Right kidney (tissue), 9 donors: Measurements from ENCODE around the gene PRRX1.

ENCODE experiments used
- DNase-seq: peaks from one replicate; pipeline ENCODE4 v3.0.0-alpha.2; 2016
- long read RNA-seq, 8 donors: transcript quantifications; one replicate each; lab custom pipeline, GENCODE V29; 2026

The PRRX1 gene
- long read RNA-seq, donor 1, partial matches to known transcripts: 0 of 1 reads
- long read RNA-seq, donor 1, other reads (novel, unspliced or antisense): 0 of 1 reads
- long read RNA-seq, donor 2, partial matches to known transcripts: 0 of 1 reads
- long read RNA-seq, donor 2, other reads (novel, unspliced or antisense): 0 of 1 reads
- long read RNA-seq, donor 3, full-length matches to known transcripts: 1 of 1 reads
- long read RNA-seq, donor 3, partial matches to known transcripts: 0 of 1 reads
- long read RNA-seq, donor 3, other reads (novel, unspliced or antisense): 0 of 1 reads
- long read RNA-seq, donor 4, full-length matches to known transcripts: 1 of 1 reads
- long read RNA-seq, donor 4, partial matches to known transcripts: 0 of 1 reads
- long read RNA-seq, donor 4, other reads (novel, unspliced or antisense): 0 of 1 reads
- long read RNA-seq, donor 5: 0 reads
- long read RNA-seq, donor 6, partial matches to known transcripts: 0 of 1 reads
- long read RNA-seq, donor 6, other reads (novel, unspliced or antisense): 0 of 1 reads
- long read RNA-seq, donor 7, full-length matches to known transcripts: 1 of 1 reads
- long read RNA-seq, donor 7, partial matches to known transcripts: 0 of 1 reads
- long read RNA-seq, donor 7, other reads (novel, unspliced or antisense): 0 of 1 reads
- long read RNA-seq, donor 8: 0 reads

DNA sequence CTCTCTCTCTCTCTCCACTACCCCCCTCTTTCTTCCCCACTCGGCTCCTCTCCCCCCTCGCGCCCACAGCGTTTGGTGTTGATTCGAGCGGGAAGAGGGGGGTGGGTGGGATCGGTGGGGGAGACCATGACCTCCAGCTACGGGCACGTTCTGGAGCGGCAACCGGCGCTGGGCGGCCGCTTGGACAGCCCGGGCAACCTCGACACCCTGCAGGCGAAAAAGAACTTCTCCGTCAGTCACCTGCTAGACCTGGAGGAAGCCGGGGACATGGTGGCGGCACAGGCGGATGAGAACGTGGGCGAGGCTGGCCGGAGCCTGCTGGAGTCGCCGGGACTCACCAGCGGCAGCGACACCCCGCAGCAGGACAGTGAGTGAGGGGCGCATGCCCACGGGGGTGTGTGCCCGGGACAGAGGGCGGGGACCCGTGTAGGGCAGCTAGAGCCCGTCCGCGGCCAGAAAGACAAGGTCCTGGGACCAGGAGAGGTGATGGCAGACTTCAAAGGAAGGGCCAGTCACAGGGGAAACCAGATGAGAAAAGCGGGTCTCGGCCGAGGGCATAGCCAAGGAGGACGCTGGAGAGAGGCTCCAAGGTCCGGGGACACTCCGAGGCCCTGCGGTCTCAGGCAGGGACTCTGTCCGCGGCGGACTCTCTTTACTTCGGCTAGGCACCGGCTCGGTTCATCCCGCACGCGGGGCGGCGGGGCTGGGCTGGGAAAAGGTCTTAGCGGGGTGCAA lies at the start of gene PRRX1:
Gene PRRX1 (plus strand): TSS at position 39 of the 735 bp plus-strand sequence. CDS start 88 bp downstream, at position 127.
- peak; percentile 74 for DNase-seq

DNA sequence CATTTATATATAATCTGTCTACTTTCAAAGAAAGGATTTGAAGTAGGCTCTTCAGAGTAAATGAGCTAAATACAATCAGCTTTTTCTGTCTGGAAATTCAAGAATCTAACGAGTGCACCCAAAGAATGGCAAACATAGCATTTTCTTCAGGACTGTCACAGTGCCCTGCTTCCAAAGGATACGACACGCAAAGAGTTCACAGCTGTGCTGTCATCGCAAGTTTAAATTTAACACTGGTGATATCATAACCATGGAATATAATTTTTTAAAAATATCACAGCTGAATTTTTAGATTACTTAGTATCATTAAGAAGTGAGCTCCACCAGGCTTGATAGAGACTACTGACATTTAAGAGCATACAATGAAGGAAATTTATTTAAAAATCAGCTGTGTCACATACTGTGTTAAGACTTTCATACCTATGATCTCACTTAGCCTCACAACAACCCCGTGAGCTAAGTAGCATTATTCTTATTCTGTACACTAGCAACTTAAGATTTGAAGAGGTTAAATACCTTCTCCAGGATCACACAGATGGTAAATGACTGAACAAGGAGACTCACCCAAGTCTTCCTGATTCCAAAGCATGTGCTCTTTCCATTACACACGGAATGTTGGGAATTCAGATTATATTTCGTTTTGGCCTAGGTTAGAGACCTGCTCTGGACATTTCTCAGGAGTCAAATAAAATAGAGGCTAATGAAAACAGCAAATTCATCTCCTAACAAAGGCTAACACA lies 46.2 kb upstream of the PRRX1 start:
- no peak for DNase-seq

DNA sequence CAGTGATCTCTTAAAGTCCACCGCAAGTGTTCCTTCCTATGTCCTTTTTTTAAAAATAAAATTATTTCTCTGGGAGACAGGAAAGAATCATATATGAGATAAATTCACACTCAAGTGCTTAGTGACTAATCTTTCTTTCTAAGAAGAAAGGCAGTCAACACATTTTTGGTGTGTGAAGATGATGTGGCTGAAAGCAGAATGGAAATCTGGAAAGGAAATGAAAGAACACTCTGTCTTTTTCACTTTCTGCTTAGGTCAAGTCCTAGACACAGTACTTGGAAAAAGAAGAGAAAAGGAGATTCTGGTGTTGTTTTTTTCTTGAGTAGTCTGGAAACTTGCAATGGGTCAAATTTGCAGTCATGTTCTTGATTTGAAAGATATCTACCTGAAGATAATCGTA lies 45.5 kb upstream of the PRRX1 start:
- DNase-seq: no peak

DNA sequence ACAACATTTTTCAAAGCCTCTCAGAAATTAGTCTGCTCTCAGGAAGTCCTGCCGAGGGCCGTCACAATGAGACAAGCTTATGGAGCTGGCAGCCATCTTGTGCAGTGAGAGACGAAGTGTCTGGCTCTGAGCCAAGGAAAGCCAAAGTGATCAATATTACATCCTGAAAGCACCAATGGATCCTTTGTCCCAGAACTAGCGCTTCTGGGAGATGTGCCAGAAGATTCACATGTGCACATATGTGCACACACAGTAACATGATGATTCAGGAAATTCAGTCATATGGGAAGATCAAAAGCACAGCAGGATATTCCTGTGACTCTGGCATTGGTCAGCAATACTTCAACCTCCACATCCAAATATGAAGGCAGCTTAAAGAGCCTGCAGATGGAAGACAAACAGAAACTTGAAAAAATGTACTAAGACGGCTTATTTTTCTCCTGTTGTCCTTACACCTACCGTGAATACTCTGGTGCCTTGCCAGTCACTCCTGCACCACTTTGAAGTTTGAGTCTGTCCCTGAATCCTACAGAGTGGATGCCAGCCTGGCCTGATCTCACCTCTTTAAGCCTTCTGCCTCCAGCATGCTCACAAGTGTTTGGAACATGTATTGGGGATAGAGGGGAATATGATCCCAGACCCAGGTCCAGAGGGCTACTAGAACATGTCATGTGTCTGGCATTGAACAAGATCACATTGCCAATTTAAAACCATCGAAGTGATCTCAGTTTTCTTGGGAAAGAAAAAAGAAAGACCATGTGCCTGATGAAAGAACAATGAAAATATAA lies 44.5 kb upstream of the PRRX1 start:
- DNase-seq: no peak

DNA sequence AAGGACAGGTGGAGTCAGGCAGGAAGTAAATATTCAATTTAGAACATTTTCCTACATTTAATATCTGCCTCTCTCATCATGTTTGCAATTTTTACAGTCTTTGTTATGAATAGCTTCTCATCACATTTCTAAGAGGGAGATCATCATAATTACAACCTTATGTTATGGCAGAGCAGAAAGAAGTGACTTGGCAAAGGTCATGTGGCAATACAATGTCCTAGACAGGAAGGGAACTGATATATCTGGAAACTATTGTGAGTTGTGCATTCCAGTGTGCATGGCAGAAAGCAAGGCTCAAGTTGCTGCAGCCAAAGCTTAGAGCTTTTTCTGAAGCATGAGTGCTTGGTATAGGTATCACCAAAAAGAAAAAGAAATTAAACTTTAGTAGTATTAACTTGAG lies 43.8 kb upstream of the PRRX1 start:
- DNase-seq: no peak

DNA sequence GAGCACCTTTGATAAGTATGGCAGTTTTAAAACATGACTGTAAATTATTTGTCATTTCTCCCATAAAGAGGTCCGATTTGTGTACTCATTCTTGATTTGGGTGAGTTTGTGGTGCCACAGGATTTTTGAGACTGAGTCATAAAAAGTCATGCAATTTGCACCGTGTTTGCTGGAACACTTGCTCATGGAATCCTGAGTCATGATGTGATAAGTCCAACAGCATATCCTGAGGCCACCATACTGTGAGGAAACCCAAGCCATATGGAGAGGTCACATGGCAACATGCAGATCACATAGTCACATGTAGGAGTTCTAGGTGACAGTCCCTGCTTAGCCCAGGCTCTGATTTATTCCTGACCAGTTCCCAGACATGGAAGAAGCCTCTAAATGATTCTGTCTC lies 40.8 kb upstream of the PRRX1 start:
- no peak for DNase-seq

DNA sequence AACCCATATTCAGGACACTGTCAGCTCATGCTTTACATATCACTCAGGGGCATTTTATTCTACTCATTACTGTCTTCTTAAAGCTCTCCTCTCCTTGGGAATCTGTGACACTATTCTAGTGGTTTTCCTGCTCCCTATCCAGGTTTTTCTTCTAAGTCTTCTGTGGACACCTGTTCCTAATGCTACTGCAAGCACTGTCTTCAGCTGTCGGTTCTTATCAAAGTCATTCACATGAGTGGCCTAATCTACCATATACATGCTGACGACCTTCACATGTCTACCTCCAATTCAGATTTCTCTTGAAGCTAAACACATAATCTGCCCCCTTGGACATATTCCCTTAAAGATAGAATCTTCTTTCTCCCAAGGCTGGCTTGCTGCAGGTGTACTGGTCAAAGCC lies 39.8 kb upstream of the PRRX1 start:
- no peak for DNase-seq

DNA sequence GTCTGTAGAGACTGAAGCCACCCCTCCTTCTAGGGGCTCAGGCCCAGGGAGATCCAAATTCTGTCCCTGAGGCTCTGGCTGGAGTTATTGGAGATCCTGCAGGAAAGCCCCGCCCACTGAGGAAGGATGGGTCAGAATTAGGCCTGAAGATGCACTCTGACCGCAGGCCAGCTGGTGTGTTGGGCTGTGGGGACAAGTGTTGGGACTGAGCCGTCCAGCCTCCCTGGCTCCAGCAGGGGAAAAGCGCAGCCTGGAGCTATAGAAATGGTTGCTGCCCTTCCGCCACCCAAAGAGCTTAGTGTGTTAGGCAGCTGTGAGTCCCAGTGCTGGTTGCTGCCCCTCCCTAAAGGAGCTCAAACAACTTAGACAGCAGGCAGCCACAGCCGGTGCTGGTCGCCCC lies 33.0 kb upstream of the PRRX1 start:
- no peak for DNase-seq

DNA sequence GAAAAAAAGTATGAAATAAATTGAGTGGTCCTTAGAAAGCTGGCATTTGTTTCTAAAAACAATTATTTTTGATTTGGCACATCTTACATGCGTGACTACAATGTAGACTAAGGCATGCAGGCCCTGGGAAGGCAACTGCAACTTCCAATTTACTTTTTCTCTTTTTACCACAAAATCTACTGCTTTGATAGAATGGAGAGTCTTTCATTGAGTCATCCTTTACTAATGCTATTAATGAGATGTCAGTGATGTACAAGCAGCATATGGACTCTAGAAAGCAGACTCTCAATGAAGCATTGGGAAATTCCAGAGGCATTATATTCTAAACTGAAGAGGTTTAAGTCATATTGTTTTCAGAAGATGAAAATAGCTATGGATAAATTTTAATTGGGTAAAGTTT lies 29.6 kb upstream of the PRRX1 start:
- DNase-seq: no peak

DNA sequence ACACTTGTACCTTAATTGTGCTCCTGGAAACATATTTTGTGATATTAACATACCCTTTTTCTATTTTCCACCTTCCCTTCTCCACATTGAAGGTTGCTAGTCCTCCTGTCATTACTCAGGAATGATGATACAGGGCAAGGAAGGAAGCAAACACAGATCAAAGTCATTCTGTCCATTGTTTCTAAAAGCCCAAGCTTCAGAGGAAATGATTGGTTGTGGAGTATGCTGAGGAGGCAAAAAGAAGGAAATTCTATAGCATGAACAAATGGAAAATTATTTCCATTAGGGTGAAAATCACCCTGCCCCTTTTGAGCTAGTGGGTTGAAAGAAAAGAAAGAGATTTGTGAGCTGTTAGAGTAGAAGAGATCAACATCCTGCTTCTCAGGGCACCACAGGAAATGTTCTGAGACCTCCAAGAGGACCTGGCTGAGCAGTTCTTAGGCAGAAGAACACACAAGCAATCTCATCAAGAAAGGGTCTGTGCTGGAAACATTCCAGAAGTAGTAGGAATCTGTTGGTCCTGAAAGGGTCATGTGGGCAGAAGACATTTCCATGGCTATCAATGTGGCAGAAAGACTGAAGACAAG lies 29.0 kb upstream of the PRRX1 start:
- no peak for DNase-seq

DNA sequence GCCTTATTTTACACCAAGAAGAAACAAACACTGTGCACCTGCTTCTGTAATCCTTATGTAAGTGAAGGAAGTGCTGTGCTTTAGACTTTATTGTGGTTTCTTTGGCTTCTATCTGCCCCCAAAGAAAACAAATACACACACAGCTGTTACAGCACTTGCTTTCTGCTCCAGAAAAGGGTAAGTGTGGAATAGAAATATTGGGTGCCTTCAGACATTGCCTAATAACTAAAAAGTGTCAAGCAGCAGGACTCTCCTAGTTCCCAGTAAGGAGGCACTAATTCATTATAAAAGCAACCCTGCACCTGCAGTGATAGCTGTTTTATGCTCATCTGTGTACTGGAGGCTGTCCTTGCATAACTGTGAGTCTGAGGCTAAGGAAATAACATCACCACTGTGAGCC lies 23.4 kb upstream of the PRRX1 start:
- no peak for DNase-seq

DNA sequence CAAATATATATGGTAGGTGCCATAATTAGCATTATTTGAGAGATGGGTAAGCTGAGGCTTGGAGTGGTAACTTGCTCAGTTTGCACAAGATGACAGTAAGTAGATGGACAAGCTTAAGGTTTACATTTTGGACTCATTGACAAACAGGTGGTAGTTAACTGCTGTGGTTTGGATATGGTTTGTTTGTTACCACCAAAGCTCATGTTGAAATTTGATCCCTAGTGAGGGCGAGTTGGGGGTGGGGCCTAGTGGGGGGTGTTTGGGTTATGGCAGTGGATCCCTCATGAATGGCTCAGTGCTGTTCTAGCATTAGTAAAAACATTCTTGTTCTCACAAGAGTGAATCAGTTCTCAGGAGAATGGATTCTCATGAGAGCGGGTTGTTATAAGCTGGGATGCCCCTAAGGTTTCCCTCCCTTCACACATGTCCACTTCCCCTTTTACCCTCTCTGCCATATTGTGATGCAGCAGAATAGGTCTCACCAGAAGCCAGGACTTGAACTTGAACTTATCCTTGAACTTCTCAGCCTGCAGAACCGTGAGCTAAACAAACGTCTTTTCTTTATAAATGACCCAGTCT lies 6.6 kb upstream of the PRRX1 start:
- DNase-seq: no peak

DNA sequence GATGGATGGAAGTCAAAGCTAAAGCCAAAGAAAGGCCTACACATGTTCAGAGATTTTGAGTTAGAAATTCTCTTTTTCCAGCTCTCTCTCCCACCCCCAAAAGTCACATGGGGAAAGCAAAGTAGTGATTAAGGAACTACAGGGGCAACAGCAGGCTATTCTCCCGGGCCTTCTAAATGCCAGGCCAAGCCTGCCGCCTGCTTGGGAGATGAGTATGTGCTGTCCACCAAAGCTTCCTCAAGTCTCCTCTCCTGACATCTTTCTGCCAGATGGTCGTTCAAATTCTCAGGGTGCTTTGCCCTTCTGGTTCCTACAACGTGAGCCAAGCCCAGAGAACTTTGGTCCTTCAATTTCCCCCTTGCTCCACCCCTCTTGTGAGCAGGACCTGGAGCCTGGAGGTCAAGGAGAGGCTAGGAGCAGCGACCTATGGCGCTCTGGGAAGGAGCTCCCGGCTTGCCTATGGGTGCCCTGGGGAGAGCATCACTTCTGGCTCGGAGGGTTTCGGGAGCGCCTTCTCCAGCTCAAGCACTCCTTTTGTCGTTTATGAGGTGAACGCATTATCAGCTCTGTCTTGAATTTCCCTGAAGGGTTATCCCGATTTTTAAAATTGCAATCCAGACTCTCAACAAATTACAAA lies 4.4 kb upstream of the PRRX1 start:
- DNase-seq: no peak

DNA sequence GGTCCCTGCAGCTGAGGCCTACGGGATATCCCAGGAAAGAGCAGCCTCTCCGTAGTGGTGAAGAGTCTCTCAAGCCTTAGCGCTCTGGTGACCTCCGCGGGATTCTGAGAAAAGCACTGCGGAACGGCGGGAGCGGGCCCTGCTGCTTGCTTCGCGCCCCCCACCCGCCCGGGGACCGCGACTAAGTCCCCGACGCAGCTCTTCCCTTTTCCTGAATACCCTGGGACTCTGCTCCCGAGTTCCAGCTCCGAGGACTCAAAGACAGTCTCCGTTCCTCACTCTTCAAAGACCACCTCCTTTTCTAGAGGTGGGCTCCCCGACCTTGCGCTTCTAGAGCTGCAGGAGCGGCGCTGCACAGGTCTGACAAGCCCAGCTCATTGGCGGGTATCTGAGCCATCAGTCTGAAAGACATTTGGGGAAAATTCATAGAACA lies 3.6 kb upstream of the PRRX1 start:
- peak; percentile 48 for DNase-seq

DNA sequence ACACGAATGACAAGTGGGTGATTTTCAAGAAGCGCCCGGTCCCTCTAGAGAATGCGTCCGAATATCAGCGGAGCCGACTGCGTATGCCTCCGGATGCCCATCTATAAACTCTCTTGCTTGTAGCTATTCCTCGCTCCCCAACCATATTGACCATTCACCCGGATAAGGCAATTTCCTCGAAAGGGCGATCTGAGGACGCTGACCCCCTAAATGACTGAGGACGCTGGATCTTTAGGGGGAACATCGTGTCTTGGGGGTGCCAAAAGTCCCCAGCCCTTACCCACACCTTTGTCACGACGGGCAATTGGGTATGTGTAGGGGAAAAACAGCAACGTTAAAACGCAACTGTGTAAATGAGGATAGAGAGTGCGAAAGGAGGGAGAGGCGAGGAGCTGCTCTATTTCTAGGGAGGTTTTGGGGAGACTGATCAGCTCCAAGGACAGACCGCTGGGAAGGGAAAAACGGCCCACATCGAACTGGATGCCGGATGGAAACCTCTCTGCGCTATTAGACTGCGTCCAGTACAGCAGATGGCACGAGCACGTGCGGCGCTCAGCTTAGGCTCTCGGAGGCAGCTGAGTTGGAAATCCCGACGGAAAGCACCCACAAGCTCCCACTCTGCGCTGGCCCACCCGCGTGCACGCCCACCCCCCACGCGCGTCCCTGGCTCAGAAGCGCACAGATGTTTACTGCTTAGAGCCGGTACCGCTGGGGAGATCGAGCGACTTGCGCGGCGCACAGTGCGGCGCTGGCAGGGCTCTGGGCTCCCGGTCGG lies 2.9 kb upstream of the PRRX1 start:
- peak; percentile 72 for DNase-seq

DNA sequence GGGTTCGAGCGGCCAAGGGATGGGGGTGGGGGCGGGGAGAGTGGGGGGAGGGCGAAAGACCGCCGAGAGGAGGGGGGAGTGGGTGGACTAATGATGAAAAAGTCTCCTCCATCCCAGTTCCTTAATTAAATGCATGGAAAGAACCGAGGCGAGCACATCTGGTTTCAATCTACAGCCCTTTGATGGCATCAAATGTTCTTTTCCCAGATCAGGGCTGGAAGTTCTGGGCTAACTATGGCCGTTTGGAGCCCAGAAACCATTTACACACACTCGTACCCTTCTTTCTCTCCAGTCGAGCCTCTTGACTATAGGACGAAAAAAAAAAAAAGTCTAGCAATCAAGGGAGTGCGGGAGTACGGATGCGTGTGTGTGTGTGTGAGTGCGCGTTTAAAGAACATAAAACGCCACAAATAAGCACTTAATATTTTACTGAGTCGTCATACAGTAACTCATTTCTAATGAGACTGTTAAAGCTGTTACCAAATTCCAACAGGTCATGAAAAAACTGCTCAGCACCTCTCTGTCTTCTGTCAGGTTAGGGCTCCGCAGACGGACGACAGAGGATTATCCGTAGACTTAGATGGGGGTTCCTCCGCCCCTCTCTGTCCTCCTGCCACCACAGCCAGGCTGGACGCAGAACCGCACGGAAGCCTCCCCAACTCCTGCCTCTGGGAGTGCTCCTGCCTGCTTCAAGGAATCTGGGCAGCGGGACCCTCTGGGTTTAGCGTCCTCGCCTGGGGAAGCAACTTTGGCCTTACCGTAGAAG lies 2.1 kb upstream of the PRRX1 start:
- DNase-seq: peak; percentile 55

DNA sequence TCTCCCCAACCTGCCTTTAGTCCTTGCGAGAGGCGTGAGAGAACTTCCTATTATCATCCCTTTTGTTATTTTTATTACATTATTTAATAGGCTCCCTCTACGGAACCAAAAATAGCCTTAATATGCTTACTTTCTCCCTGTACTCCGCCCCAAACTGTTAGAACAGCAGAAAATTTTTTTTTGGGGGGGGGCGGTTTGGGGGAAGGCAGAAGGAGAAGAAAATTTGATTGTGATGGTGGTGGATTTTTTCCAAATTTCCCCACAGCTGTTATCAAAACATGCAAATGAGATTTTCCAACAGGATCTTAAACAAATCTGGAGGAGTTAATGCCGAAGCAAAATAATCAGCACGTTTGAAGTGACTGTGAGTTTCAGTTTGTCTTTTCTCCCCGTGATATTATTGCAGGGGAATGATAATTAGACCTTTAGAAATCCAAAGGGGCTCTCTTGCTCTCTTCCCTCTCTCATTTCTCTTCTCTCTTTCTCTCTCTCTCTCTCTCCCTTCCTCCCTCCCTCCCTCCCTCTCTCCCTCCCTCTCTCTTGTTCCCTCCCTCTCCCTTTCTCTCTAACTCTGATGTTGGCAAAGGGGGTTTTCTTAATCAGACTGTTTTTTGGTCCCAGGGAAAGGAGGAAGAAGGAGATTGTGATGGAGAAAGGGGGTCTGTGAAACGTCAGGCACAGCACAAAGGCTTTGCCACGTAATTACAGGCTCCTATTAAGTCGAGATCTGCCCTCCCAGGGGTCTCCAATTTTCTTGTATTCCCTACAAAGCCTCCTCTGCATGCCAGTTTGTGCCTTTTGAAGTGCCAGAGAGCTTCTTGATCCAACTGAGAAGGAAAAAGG lies 1.1 kb upstream of the PRRX1 start:
- DNase-seq: peak; percentile 35
